HuH-7.5 (cell line): ENCODE results near the gene MAT1A.
"Not testable (repeated sequence)": the region's sequence is repeated elsewhere in the genome, so short reads cannot be mapped to it uniquely, and the experiment has no call there.

ENCODE experiments used
- DNase-seq: peaks from one replicate; pipeline ENCODE4 v3.0.0; 2011; ENCODE audit warnings: low spot score

Gene MAT1A

DNA sequence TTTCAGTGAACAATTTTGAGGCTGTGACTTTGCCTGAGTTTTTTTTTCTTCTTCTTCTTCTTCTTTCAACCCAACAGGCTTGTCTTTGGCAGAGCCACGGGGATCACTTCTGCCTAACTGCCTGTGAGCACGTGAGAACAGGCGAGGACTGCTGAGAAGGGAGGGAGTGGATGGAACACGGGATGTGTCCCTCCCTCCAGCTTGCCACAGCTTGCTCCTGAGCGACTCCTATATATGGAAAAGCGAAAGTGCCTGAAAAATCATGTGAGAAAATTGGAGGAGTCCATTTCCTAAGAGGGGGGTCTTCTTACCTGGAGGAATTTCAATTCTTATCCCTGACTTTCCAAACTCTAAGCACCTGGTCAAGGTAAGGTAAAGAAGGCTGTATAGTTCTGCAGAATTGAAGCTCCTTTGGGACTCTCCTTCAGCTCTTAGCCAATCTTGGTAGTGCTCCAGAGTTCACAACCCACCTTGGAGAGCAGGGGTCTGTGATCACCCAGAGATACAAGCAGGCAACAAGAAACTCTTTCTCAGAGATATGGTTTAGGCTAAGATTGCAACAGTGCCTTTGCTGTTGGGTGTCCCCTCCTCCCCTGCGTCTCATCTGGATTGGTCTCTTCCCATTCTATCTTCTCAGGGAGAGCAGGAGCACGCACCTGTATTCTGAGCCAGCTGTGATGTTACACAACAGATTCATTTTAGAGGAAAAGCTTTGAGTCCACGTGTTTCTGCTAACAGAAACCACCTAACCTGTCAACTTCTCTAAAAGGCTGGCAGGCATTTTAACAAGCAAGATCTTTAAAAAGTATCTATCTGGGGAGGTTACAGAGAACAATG lies at the start of gene MAT1A:
Gene MAT1A, minus strand, starts transcription at position 208 of the 837 bp plus-strand sequence. CDS start 235 bp downstream, outside the sequence.
- DNase-seq = no peak

DNA sequence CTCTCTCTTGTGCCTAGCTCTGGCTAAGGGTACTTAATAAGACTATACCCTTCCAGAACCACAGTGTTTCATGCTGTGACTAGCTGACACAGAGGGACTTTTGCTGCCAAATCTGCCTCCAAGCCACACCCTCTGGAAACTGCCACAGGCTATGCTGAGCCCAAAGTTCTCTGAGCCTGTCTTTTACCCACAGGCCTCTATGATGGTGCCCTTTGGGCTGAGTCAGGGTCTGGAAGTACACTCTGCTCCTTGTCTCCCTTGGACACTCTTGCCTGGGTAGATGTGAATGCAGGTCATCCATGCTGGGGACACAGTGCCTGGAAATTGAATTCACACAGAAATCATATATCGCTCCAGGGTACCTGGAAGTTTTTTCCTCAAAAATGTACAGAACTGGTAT lies 44.5 kb upstream of the MAT1A start:
- no peak for DNase-seq

DNA sequence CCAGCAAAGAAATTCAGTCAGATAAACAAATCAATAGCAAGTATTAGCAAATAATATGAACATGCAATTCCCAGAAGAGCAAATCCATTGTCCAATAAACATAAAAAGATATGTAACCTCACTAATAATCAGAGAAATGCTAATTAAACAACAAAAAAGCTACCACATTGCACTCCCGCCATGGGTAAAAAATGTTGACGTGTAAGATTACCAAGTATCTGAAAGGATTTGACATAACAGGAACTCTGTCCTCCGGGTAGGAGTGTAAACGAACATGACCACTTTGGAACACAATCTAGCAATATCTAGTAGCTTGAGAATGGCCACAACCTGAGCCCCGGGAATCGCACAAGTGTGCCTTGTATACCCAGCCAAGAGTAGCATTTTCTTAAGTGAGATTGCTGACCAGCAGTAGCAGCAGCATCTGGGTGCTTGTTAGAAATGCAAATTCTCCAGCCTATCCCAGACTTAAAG lies 35.5 kb upstream of the MAT1A start:
- no peak for DNase-seq

DNA sequence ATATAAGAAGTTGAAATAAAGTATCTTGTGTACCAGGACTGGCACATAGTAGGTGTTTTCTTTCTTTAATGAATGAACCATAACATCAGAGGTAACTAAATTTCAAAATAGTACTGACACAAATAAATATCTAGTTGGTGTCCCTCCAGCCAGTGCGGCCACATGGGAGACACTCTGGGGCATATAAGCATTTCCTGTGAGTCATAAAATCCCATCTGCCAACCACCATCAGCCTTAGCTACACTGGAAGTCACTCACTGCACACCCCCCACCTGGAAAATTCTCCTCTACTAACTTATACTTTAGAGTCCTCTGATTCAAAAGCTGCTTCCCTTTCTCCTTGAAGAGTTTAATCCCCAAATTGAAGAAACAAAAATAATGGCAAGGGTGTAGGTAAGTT lies 34.6 kb upstream of the MAT1A start:
- DNase-seq = no peak

DNA sequence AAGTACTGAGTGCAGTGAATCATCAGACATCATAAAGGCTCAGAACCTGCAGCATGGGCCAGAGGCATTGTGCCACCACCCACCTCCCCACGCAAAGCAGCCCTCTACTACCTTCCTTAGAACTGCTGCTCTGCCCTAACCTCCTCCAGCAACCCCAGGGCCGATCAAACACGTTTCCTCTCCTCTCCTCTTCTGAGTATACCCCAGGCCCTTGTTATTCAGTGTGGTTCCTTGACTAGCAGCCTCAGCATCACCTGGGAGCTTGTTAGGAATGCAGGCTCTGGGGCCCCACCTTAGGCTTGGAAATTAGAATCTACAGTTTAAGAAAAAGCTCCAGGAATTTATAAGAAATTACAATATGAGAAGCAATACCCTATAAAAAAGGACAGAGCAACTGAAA lies 33.9 kb upstream of the MAT1A start:
- DNase-seq = no peak

DNA sequence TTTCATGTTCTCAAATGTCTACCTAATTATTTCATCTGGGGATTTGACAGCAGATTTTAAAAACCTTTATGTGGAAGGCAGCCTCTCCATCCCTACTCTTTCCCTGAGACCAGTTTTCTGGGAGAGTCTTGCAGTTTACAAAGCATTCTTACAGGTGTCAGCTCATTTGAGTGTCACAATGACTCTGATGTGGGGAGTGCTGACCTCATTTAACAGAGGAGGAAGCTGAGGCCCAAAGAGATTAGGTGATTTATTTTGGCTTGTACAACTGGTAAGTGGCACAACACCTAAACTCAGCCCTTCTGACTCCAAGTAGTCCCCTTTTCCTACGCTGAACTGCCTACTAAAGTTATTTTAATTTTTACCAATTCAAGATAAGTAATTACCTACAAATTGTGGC lies 33.3 kb upstream of the MAT1A start:
- no peak for DNase-seq

DNA sequence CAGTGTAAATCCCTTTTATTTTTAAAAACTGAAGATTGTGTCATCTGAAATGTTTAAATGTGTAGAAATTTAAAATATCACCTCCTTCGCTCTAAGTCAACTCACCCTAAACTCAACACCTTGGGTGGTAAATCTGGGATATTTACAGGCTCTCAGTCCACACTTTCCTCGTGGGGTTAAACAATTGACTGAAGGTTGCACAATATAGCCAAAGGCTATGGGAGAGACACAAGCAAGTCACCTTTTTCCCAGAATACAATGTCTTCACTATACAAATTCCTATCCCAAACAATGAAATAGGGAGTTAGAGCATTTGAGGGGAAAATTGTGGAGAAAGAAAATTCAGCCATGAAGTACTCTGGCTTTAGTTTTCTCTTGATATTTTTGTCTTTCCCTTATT lies 32.7 kb upstream of the MAT1A start:
- DNase-seq = no peak

DNA sequence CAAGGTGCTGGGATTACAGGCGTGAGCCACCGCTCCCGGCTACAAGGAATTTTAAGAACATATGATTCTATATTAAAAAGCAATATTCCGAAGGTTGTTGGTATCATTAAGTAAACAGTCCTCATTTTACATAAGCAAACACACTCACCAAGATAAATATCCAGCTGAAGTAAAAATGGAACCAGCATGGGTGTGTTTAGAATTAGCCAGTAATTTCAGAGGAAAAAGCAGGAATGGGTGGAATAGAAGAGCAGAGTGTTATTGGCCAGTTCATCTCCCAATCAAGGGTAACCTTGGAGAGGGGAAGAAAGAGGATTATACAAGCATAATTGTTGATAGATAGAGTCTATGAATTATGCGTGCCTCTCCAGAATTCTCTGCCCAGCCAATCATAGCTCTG lies 31.7 kb upstream of the MAT1A start:
- no peak for DNase-seq

DNA sequence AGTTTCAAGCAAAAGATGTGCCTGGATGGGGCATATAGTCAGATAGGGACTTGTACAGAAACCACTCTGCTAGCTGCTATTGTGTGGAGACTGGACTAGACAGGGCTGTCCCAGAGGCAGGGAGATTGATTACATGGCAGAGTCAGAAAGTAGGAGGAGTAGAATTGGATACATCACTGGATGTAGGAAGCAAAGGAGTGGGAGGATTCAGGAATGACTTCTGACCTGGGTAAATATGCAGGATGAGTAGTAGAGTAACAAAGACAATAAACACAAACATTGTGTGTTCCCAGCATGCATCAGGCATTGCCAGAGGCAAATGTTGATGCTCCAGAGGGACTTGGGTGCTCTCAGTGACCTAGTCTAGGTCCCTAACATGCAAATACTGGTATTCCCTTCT lies 30.9 kb upstream of the MAT1A start:
- DNase-seq = peak; percentile 24

DNA sequence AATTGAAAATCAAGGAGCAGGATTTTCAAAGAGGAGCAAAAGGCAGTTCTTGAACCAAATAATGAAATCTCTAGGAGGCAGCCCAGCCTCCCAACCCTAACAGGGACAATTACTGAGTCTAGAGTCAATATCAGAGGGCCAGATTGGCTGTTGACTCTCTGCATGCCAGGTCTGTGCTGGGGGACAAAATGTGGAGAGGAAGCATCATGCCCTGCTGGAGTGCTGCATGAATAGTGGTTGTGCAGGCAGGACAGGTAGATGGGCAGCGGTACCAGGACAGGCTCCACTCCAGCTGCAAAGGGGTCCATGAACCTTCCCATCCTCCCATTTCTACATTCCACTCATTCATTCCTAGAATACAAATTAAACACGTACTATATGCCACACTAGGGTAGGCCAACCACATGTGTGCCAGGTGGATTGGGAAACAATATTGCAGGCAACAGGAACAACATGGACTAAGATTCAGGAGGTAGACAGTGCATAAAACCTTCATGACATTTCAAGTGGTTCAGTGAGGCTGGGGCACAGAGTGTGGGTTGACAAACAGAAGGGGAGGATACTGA lies 30.4 kb upstream of the MAT1A start:
- DNase-seq = no peak

DNA sequence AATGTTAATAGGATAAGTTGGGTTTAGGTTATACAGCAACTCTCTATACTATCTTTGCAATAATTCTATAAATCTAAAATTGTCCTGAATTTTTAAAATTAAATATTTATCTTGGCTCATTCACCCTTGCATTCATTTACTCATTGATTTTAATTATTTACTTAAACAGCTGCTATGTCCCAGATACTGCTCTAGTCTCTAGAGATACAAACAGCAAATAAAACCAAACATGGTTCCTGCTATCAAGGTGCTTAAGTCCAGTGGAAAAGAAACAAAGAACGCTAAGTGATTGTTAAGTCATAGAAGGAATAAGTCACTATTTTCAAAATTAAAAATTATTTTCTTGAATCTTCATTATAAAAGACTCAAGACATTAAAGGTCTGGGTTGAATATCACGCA lies 29.9 kb upstream of the MAT1A start:
- no peak for DNase-seq

DNA sequence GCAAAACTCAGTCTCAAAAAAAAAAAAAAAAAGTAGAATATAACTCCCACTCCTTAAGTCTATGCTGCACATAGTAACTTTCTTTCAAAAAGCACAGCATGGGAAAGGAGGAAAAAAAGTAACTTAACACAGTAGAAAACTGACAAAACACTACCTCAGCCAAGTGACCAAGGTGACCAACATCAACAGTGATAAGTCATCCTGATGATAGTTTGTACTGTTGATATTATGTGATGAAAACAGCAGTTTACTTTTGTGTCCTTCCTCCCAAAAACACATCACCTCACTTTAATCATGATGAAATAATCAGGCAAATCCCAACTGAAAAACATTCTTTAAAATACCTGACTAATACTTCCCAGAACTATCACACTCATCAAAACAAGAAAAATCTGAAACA lies 29.3 kb upstream of the MAT1A start:
- no peak for DNase-seq

DNA sequence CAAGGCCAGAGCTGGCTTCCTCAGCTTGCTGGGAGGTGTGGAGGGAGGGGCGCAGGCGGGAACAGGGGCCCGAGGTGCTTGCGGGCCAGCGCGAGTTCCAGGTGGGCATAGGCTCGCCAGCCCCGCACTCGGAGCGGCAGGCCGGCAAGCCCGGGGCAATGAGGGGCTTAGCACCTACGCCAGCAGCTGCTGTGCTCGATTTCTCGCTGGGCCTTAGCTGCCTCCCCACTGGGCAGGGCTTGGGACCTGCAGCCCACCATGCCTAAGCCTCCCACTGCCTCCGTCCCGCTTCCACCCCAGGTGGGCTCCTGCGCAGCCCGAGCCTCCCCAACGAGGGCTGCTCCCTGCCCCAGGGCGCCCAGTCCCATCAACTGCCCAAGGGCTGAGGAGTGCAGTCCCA lies 25.9 kb upstream of the MAT1A start:
- DNase-seq = no peak

DNA sequence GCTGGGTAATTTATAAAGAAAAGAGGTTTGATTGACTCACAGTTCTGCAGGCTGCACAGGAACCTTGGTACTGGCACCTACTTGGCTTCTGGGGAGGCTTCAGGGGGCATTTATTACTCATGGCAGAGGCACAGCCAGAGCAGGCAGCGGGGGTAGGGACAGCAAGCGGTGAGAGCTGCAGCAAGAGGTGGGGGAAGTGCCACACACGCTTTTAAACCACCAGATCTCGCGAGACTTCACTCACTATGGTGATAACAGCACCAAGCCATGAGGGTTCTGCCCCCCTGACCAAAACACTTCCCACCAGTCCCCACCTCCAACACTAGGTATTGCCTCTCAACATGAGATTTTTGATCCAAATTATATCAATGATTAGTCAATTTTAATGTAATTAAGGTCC lies 24.1 kb upstream of the MAT1A start:
- no peak for DNase-seq

DNA sequence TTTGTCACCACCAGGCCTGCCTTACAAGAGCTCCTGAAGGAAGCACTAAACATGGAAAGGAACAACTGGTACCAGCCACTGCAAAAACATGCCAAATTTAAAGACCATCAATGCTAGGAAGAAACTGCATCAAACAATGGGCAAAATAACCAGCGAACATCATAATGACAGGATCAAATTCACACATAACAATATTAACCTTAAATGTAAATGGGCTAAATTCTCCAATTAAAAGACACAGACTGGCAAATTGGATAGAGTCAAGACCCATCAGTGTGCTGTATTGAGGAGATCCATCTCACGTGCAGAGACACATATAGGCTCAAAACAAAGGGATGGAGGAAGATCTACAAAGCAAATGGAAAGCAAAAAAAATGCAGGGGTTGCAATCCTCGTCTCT lies 16.5 kb upstream of the MAT1A start:
- not testable (repeated sequence) for DNase-seq

DNA sequence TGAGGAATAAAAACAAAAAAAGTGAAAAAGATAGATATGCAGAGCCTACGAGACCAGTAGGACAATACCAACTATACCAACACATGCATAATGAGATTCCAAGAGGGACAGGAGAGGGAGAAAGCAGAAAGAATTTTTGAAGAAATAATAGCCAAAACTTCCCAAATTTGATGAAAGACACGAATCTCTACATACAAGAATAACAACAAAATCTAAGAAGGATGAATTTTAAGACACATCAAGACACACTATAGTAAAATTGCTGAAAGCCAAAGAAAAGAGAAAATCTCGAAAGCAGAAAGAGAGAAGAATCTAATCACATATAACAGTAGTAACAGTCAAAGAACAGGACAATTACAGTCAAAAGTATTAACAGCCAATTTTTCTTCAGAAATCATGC lies 7.5 kb upstream of the MAT1A start:
- no peak for DNase-seq

DNA sequence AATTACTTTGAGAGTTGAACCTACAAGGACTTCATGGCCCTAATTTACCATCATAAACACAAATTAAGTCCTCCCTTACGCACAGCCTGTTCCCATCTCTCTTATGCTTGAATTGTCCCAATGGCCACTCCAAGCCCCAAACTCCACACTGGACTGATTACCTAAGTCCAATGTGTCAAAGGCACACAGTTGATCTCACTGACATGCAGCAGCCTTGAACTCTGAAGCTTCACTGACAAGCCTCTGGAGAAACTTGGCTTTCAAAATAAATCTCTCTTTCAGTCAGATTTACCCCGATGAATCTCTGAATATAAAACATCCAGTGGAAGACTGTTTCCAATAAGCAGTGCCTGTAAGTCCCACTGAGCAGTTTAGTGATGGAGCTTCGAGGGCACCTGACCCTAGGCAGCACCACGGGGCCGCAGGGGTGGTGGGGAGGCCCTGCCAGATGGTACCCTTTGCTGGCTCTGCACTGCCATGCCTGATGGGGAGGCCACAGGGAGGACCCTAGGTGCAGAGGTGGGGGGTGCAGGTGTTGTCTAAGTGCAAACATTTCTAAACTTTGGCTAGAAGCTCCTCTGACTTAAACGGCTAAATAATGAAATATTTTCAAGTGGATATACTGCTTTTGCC lies 3.3 kb upstream of the MAT1A start:
- no peak for DNase-seq

DNA sequence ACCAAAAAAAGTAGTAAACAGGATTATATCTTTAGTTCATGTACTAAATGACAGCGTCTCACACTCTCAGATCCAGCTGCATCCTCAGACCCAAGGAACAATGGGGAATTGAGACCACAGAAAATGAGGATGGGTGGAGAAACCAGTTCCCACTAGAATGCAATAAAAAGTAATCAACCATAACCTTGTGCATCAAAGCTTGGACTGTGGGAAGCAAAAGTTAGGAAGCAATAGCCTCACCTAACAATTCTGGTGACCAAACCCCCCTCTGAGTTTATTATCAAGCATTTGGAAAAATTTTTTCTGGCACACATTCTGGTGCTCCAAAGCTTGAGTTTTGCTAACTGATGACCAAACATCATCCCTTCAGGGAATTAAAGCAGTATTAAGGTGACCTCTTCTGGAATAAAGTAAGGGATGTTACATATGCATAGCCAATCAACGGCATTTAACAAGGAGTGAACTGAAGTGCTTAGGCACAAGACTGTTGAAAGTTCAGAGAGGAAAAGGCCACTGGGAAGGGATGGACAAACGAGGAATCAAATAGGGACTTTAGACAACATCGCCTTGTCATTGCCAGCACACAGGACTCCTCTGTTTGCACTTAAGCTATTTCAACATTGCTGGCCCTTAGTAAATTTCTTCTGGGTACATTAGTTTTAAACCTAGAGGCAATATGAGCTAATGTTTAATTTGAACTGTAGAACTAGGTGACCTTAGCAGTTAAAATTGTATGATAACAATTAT lies 1.2 kb upstream of the MAT1A start:
- peak; percentile 22 for DNase-seq

DNA sequence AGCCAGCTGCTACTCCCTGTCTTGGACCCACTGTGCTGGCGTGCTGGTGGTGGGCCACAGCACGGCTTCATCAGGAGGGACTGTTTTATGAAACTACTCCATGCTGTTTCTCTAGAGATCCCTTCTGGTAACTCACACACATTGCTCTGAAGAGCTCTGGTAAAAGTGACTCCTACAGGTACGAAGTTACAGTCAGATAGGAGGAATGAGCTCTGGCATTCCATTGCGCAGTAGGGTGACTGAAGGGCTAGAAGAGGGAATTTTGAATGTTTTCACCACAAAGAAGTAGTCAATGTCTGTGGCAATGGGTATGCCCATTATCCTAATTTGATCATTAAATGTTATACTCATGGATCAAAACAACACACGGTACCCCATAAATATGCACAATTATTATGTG lies 609 bp downstream of the MAT1A start:
- no peak for DNase-seq

DNA sequence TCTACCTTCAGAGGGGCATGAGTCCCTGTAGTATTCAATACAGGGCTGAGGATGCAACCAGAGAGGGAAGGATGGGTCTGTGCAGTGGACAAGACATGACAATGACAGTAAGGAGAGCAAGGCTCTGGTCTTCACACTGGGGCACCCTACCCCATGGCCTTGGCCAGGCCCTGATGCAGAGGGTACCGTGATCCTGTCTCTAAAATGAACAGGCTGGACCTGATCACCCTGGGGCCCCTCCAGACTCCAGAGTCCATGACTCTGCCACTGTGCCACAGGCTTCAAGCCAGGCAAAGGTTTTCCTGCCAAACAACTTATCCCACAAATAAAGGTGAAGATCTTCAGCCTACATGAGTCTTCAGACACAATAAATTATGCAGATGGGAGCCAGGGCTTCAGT lies 4.9 kb downstream of the MAT1A start:
- no peak for DNase-seq

DNA sequence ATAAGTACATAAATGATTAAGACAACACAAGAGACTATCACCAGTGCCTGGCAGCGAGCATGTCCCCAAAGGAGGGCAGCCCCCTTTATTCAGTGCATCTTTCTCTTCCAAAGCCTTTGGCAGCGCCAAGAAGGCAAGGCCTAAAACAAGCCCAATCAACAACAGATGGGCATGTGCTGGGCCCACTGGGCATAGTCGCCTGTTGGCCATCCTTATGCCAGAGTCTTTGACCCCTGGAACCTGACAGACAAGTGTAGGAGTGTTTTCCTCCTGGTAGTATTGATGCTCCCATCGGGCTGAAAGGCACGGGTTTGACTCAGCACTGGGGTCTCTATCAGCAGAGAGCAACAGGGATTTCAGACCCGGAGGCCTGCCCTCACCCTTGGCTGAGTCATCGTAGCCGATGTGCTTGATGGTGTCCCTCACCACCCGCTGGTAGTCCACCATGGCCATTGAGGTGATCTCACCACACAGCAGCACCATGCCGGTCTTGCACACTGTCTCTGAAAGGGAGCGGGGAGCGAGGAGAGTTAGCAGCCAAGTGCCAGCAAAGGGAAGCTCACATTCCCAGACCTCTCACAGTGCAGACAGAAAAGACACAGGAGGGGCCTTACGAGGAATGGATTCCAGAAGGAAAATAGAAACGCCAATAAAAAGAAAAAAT lies 5.8 kb downstream of the MAT1A start:
- no peak for DNase-seq

DNA sequence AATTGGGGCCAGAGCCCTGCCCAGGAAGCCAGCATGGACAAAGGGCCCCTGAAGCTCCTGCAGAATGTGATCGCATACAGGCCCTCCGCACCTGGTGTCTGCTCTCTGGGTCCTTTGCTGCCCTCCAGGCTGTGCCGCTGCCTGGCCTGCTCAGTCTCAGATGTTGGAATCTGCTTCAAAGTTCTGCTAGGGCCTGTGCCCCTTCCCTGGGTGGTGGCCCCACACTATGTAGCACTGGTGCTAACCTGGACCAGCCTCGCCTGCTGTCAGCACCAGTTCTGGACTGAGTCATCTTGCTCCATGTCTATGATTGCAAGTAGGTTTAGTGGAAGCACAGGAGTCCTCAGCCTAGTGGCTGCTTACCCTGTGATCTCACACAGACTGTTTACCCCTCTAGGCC lies 6.3 kb downstream of the MAT1A start:
- no peak for DNase-seq
